SU-DHL-6 (cell line): ENCODE data around the gene ARPC5.

Experiments
- H2AFZ ChIP-seq: fragments of 200-600 bp; sonication (generic); 2 replicates; pipeline ENCODE4 v1.6.1; 2014; ENCODE audit warnings: low read depth, mild to moderate bottlenecking, moderate library complexity, mixed read lengths, antibody characterized with exemption, low read length; ENCODE audit not compliant: severe bottlenecking
- H3F3A ChIP-seq: fragments of 200-600 bp; shearing (Covaris generic); 2 replicates; pipeline ENCODE4 v1.6.0; 2016; ENCODE audit warnings: antibody characterized with exemption, mild to moderate bottlenecking; ENCODE audit not compliant: insufficient read depth
- H3K27ac ChIP-seq: fragments of 200-600 bp; sonication (generic); 2 replicates; pipeline ENCODE4 v1.5.1; 2016; ENCODE audit warnings: low read depth, mild to moderate bottlenecking, low read length, moderate library complexity, mixed read lengths
- H3K27me3 ChIP-seq: fragments of 200-600 bp; sonication (generic), shearing (Covaris generic); 2 replicates; pipeline ENCODE4 v1.6.0; 2014; ENCODE audit warnings: mild to moderate bottlenecking, low read length
- H3K36me3 ChIP-seq: fragments of 200-600 bp; sonication (generic); 2 replicates; pipeline ENCODE4 v1.6.1; 2014; ENCODE audit warnings: mild to moderate bottlenecking, low read length, mixed read lengths
- H3K4me2 ChIP-seq: fragments of 300-600, 200-600 bp; shearing (Covaris generic), sonication (generic); 2 replicates; pipeline ENCODE4 v1.6.0; 2014; ENCODE audit warnings: low read length, low read depth, mild to moderate bottlenecking; ENCODE audit not compliant: poor library complexity, severe bottlenecking
- H3K4me3 ChIP-seq: fragments of 200-600 bp; sonication (generic); 2 replicates; pipeline ENCODE4 v1.5.1; 2014; ENCODE audit warnings: antibody characterized with exemption, low read length, mild to moderate bottlenecking, mixed read lengths; ENCODE audit not compliant: insufficient read depth, poor library complexity, severe bottlenecking
- H3K79me2 ChIP-seq: fragments of 200-600 bp; sonication (generic); 2 replicates; pipeline ENCODE4 v1.6.1; 2014; ENCODE audit warnings: mild to moderate bottlenecking, low read length, moderate library complexity; ENCODE audit not compliant: insufficient read depth
- H3K9ac ChIP-seq: fragments of 200-600 bp; sonication (generic); 2 replicates; pipeline ENCODE4 v1.7.0; 2014; ENCODE audit warnings: mild to moderate bottlenecking, low read length
- H3K9me2 ChIP-seq: fragments of 200-600 bp; sonication (generic); replicated peaks from 2 replicates; pipeline ENCODE4 v1.6.1; 2014; ENCODE audit warnings: low read length; ENCODE audit not compliant: insufficient read depth
- H3K9me3 ChIP-seq: fragments of 200-600 bp; sonication (generic); 2 replicates; pipeline ENCODE4 v1.6.1; 2014; ENCODE audit warnings: low read length, mixed read lengths; ENCODE audit not compliant: insufficient read depth
- H4K20me1 ChIP-seq: fragments of 200-600 bp; sonication (generic); 2 replicates; pipeline ENCODE4 v1.6.1; 2014; ENCODE audit warnings: low read depth, mild to moderate bottlenecking, antibody characterized with exemption, low read length, moderate library complexity, mixed read lengths
- CTCF ChIP-seq: fragments of 200-600 bp; sonication (generic); IDR thresholded peaks from one replicate; pipeline ENCODE4 v1.5.1; 2017; ENCODE audit warnings: antibody characterized with exemption, mild to moderate bottlenecking, low read length, moderate library complexity; ENCODE audit not compliant: insufficient read depth, poor library complexity, severe bottlenecking
- EZH2phosphoT487 ChIP-seq: fragments of 200-600 bp; sonication (generic), shearing (Covaris generic); conservative IDR thresholded peaks from 2 replicates; pipeline ENCODE4 v1.6.1; 2018; ENCODE audit warnings: mild to moderate bottlenecking, antibody characterized with exemption, low read length, moderate library complexity, mixed read lengths

Gene ARPC5

DNA sequence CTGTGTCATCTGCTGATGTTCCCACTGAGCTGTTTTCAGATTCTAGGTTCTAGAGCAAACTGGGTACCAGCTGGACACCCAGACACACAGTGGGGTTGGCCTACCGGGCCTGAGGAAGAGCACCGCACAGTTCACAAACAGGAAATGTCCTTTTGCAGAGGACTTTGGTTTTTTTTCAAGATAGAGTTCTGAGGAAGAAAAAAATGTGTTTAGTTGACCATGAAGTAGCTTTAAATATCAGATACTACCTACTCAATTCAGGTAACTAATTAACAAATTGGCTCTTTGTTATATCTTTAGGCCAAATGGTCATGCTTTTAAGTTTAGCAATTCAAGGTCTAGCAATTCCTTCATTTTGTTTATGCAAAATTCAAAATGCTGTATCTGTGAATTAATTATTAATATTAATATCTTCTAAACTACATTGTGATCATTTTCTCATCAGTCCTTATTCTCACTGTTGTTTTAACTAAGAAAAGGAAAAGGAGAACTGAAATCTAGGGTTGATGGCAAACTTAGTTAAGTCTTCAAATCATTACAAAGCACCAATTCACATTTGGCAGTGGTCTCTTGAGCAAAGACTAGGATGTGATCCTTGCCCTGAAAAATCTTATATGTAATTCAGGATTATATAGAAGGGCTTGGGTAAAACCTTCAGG is 28.1 kb downstream of the ARPC5 start:
- Histone ChIP-seq H3K4me2 (no peak overlapping the region), H3K9ac (no peak overlapping the region), H2AFZ (no peak overlapping the region), H3K4me3 (no peak overlapping the region), H3K27me3 (no peaks in the 10 kb centered on the region), H3F3A (no peaks in the 10 kb centered on the region), H3K36me3 (no peaks in the 10 kb centered on the region), H4K20me1 (no peaks in the 10 kb centered on the region), H3K9me3 (no peaks in the 10 kb centered on the region), H3K27ac (no peak overlapping the region), H3K9me2 (no peaks in the 10 kb centered on the region), H3K79me2 (no peaks in the 10 kb centered on the region)
- TF ChIP-seq CTCF (no peak), EZH2phosphoT487 (no peak)

- Histone ChIP-seq H4K20me1 (no peaks in the 10 kb centered on the region), H3K27ac (no peak overlapping the region), H2AFZ (no peak overlapping the region), H3K27me3 (no peaks in the 10 kb centered on the region), H3K4me3 (no peak overlapping the region), H3K9ac (no peak overlapping the region), H3K36me3 (no peaks in the 10 kb centered on the region), H3K4me2 (no peak overlapping the region), H3K9me2 (no peaks in the 10 kb centered on the region), H3K79me2 (no peaks in the 10 kb centered on the region), H3F3A (no peaks in the 10 kb centered on the region), H3K9me3 (no peaks in the 10 kb centered on the region)
- TF ChIP-seq EZH2phosphoT487 (no peak), CTCF (no peak)
These were observed 29.7 kb downstream of the ARPC5 start for GRCh38 chr1:183605904-183606303.

GRCh38 chr1:183604815-183605214 is 30.8 kb downstream of the ARPC5 start:
- Histone ChIP-seq H3K4me2 (no peak overlapping the region), H3K27ac (no peak overlapping the region), H3K27me3 (no peaks in the 10 kb centered on the region), H3F3A (no peaks in the 10 kb centered on the region), H3K9me2 (no peaks in the 10 kb centered on the region), H2AFZ (no peak overlapping the region), H4K20me1 (no peaks in the 10 kb centered on the region), H3K9me3 (no peaks in the 10 kb centered on the region), H3K4me3 (no peak overlapping the region), H3K36me3 (no peaks in the 10 kb centered on the region), H3K9ac (no peak overlapping the region), H3K79me2 (no peaks in the 10 kb centered on the region)
- TF ChIP-seq EZH2phosphoT487 (no peak), CTCF (no peak)
